WI38 (cell line): ENCODE measurements around the gene IL9R.
"Not testable (repeated sequence)": the region's sequence is repeated elsewhere in the genome, so short reads cannot be mapped to it uniquely, and the experiment has no call there.

ENCODE experiments used
- H3K4me3 ChIP-seq: 2 replicates; pipeline ENCODE4 v1.5.1; 2011; ENCODE audit warnings: low read depth, mild to moderate bottlenecking, control low read depth, low read length
- CTCF ChIP-seq: IDR thresholded peaks from 2 replicates; pipeline ENCODE4 v1.5.1; 2012; ENCODE audit warnings: low read depth, mild to moderate bottlenecking, control low read depth, low read length

The IL9R gene

GRCh38 chrX:155998761-155999510, 1.4 kb downstream of the IL9R start:
- no peak for TF ChIP-seq CTCF
- H3K4me3 ChIP-seq, result no peak overlapping the region

GRCh38 chrX:155999751-156000150, 2.3 kb downstream of the IL9R start:
- not testable (repeated sequence) for H3K4me3 ChIP-seq

GRCh38 chrX:156000361-156000926, 2.9 kb downstream of the IL9R start:
- no peak for TF ChIP-seq CTCF
- H3K4me3 ChIP-seq, result no peak overlapping the region

GRCh38 chrX:156001001-156001666, 3.6 kb downstream of the IL9R start:
- no peak for TF ChIP-seq CTCF

GRCh38 chrX:156001667-156002021, 4.1 kb downstream of the IL9R start:
- TF ChIP-seq CTCF, result no peak
- H3K4me3 ChIP-seq, result no peak overlapping the region

More at GRCh38 chrX:156001001-156001666, 3.6 kb downstream of the IL9R start:
- H3K4me3 ChIP-seq, result no peak overlapping the region

GRCh38 chrX:156002507-156002906, 5.0 kb downstream of the IL9R start:
- no peak for TF ChIP-seq CTCF
- H3K4me3 ChIP-seq, result no peak overlapping the region

GRCh38 chrX:156003486-156004185, 6.1 kb downstream of the IL9R start:
- H3K4me3 ChIP-seq, result no peak overlapping the region
- no peak for TF ChIP-seq CTCF
